GM21528 (cell line): Measurements from ENCODE around the gene LILRA6.
"Not testable (repeated sequence)": the region's sequence is repeated elsewhere in the genome, so short reads cannot be mapped to it uniquely, and the experiment has no call there.

Experiments used
- ATAC-seq: cut with Tn5 transposase; IDR thresholded peaks from one replicate; pipeline ENCODE4 v1.9.1; 2021; ENCODE audit warnings: mild to moderate bottlenecking, moderate library complexity; ENCODE audit not compliant: unreplicated experiment, low FRiP score

The LILRA6 gene

DNA sequence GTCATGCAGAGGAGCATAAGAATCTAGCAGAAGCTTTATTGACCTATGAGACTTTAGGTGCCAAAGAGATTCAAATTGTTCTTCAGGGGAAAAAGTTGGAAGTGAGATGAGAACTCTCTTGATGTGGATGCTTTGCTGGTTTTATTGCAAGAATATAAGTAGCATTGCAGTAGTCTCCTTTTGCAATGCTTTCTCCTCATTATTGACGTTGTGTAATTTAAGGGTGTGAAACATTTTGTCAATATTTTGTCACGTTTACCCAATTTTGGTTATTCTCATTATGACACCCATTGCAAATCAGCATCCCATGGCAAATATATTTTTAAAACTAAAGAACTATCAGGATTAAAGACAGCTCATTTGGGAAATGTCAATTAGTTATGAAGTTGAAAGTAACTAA lies 26.3 kb upstream of the LILRA6 start:
- ATAC-seq, result no peak

DNA sequence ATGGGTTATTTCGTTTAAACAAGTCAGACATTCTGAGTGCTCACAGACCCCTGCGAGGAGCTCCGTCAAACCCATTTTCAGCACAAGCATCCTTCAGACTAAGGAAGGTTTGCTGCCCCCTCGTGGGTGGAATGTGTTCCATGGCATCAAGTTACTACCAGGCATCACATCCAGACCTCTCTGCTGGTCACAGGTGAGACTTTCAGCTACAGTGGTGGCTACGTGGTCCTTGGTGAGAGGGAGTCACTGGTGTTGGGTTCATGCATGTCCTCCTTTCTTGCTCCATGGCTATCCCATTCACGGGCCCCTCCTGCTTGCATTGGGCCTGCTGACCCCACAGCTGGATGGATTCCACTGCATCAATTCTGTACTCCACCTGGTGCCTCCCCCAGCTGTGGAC lies 23.5 kb upstream of the LILRA6 start:
- no peak for ATAC-seq

- no peak for ATAC-seq
Measured at GRCh38 chr19:54262470-54262869, 19.9 kb upstream of the LILRA6 start.

DNA sequence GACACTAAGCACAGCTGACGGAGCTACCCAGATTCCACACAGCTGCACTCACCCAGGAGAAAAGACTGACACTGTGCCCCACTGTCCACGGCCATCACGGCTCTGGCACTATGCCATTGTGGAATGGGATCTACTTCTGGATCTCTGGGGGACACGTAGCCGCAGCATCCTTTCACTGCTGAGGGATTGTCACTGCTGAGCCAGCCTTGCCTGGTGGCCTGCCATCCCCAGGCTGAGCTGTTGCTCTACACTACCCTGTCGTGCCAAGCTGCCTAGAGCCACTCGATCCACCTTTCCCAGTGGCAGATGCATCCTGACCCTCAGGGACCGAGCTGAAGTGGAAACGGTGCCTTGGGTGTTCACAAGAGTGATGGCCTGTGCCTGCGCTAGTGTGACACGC lies 19.5 kb upstream of the LILRA6 start:
- no peak for ATAC-seq

DNA sequence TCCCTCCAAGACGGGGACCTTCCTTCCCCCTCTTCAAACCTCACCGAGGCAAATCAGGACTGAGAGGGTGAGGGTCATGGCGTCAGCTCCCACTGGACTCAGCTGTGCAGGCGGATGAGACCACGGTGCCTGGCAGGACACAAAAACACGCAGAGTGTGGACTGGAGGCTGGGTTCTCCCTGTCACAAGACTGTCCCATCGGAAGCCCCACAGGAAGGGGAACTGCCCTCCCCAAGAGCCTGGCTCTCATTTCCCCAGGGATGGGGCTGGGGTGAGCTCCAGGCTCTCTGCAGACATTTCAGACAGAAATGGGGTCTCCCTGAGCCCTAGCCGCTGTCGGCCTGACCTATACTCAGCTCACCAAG lies 14.5 kb upstream of the LILRA6 start, which contains the start of gene LILRB5:
Gene LILRB5, minus strand, starts transcription at position 158 of the 365 bp plus-strand sequence. Its CDS starts 80 bp downstream, at position 78.
- no peak for ATAC-seq

DNA sequence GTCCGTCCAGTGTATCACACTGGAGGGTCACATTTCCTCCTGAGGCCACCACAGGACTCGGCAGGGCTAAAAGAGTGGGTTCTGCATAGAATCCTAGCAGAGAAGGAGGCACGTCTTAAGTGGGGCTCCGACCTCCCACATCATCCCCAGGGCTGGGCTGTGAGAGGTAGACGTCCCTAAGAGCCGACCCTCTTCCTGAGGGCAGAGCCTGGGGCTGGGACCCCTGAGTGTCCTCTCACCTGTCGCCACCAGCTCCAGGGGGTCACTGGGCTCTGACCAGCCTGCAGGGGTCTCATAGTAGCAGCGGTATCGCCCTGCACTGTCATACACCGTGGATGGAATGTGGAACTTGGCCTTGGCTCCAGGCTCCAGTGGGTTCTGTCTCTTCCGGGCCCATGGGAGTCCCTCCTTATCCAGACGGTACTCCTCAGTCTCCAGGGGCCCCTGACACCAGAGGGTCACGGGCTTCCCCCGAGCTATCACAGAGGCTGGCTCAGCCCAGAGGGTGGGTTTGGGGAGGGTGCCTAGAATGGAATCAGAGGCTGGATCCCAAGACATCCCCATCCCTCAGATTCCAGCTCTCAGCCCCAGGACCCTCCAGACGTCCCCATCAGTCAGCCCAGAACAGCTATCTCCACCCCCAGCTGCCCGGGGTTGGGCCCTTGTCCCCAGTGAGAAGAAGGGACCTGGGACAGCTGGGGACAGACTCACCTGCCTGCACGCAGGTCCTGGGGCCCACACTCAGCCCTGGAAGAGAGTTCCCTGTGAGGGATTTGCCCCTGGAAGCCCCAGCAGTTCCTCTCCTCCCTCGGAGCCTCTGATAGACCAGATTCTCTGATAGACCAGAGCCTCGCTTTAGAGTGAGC lies 13.9 kb upstream of the LILRA6 start:
- ATAC-seq, result no peak

GRCh38 chr19:54255105-54255775 lies 12.7 kb upstream of the LILRA6 start:
- ATAC-seq, result no peak

DNA sequence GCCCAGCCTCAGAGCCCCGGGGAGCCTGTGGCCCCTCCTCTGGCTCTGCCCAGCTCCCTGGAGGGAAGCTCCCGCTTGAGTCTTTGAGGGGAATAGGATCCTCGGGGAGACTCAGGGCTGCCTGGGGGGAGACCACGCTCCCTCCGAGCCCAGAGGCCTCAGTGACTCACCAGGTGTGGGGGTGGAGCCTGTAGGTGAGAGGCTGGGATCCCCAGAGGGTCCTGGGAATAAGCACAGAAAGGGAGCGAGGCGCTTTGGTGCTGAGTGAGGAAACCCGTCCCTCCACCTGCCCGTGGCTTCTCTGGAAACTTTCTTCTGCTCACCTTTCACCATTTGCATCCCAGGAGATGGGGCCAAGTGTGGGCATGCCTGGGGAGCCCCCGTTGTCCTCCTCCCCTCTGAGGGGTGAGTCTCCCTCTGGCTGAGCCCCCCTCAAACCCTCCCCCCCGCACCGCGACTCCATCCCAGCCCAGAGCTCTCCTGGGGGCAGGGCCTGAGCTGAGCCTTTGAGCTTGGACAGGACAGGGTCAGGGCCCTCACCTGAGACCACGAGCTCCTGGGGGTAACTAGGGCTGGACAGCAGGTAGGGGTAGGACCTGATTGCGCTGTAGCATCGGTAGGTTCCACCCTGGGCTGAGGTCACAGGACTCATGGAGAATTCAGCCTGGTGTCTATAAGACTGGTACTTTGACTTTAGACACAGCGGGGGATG lies 11.8 kb upstream of the LILRA6 start:
- no peak for ATAC-seq

DNA sequence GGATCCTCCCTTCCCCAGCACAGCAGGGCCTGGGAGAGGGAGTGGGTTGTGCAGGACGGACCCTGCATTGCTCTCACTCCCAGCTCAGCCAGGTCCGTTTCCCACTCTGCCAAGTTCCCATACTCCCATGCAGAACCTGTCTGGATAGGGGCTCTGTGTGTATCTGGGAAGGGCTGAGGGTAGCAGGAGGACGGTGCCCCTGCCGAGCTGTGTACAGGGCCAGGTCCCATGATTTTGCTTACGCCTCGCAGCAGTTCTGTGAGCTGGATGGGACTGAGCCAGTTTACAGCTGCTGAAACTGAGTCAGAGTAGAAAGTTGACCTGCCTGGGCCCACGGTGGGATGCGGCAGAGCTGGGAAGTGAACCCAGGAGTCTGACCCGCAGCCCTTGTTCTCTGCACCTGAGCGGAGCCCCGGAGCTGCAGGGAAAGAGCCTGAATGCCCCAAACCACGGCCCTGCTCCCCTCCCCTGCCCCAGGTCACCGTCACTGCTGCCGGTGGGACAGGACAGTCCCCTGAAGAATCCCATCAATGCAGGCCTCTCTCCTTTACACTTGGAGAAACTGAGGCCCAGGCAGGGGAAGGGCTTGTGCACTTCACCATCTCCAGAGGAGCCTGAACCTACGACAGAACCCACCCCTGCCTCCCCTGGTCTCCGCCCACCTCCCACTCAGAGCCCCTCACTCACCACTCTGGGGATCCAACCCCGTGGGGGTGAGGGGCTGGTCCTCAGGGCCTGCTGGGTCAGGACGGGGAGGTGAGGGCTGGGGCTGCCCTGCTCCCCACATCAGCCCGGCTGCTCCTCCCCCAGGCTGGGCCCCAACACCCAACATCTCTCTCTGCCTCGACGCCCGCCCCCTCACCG lies 11.0 kb upstream of the LILRA6 start:
- no peak for ATAC-seq

GRCh38 chr19:54252845-54253244 lies 10.3 kb upstream of the LILRA6 start:
- no peak for ATAC-seq

DNA sequence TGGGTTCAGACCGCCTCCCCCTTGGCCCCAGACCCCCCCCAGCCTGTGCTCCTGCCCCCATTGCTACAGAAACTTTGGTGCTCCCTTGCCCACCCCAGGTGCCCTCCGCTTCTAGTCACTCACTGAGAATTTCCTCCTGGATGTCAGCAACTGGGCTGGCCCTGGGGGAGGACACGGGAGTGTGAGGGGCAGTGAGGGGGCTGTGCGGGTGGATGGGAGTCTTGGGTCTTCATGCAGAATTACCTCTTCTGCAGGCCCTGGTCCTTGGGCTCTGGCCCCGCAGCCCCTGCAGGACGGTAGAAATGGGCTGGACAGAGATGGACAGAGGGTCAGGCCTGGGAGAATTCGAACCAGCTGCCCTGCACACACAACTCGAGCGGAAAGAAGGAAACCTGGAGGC lies 9.7 kb upstream of the LILRA6 start:
- no peak for ATAC-seq

GRCh38 chr19:54248016-54248601 lies 5.5 kb upstream of the LILRA6 start:
- ATAC-seq, result no peak

DNA sequence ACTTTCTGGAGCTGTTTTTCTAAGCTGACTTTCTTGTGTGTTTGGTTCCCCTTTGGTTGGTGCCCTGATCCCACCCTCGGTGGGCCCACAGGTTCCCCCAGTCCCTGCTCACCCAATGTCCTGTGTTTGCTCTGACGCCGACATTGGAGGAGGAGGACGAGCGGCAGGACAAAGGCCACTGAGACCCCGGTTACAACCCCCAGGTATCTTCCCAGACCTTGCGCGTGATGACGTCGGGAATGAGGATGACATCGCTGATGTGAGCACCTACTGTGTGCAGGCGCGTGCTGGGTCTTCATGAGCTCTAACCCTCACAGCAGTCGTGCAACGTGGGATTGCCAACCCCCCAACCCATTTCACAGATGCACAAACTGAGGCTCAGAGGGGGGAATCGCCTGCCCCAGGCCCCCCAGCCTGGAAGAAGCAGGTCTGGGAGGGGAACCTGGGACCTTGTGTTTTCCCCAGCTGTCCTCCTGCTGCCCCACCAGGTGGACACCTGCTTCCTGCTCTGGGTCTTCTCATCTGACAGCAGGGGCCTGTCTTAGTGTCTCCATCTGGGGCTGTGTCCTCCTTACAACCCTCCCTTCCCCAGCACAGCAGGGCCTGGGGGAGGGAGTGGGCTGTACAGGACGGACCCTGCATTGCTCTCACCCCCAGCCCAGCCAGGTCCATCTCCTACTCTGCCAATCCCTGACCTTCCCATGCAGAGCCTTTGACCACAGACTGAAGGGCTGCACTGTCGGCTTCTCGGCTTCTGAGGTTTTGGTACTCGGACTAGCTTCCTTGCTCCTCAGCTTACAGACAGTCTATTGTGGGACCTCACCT lies 4.7 kb upstream of the LILRA6 start:
- no peak for ATAC-seq

DNA sequence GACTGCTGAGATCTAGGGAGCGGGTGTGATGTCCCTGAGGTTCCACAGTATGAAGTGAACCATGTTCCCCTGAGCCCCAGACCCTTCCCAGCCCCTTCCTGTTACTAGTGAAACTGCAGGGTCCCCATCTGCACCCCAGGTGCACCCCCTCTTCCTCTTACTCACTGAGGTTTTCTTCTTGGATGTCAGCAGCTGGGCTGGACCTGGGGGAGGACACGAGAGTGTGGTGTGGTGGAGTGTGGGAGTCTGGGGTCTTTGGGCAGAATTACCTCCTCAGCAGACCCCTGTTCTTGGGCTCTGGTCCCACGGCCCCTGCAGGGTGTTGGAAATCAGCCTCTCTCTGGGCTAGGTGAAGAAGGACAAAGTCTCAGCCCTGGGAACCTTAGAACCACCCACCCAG lies 3.3 kb upstream of the LILRA6 start:
- ATAC-seq, result no peak

DNA sequence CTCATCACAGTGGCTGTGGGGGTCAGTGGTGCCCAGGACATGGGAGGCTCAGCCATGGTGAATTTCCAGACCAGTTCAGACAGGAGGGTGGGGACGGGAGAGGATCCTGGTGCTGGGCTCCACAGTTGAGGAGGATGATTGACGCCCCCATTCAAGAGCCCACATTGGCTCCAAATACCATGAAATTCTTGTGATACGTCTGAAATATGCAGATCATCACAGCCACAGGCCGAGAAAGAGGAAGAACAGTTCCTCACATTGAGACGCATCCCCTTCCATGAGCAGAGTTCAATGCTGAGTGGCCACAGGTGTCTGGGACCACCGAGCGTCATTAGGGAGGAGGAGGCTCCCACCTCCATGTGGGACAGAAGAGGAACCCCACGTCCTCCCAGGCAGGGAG lies 1.2 kb upstream of the LILRA6 start:
- ATAC-seq, result not testable (repeated sequence)

GRCh38 chr19:54242234-54242633 lies 356 bp downstream of the LILRA6 start:
- ATAC-seq, result not testable (repeated sequence)

DNA sequence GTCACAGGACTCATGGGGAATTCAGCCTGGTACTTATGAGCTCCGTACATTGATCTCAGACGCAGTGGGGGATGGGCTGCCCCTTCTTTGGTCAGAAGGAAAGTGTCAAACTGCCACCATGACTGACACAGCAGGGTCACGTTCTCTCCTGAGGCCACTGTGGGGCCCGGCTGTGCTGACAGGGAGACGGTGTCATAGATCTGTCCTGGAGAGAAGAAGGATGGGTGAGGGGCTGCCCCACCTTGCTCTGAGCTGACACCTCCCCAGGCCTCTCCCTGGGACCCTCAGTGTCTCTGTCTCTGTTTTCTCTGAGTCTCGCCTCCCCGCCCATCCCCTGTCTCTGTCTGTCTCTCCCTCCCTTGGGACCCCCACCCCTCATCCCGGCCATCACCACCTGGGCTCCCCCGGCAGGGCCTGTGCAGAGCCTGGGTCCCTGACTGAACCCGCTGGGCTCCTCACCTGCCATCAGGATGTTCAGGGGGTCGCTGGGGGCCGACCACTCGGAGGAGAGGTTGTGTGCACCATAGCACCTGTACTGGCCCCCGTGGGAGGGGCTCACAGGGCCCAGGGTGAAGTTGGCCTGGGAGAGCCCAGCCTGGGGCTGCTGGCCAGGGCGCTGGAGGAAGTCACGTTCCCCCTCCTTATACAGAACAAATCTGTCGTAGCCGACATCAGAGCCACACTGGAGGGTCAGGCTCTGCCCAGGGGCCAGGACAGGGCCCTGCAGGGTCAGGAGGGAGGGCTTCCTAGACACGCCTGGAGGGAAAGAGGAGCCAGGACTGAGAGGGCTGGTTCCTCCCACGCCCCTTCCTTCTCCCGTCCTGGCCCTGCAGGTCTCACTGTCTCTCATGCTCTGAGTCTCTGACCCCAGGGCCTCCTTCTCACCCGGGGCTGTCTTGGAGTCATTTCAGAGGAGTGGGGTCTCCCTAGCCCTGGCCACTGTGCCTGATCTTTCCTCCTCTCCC lies 1.9 kb downstream of the LILRA6 start:
- ATAC-seq, result not testable (repeated sequence)
